CD14-positive monocyte (primary cell): ENCODE results near the gene DHCR7. TPM values are rescaled to one million over a fixed set of nuclear protein-coding genes. Genes with fewer than 3 reads are reported as not detected.

ENCODE experiments used
- DNase-seq, 3 donors: peaks; one replicate each; pipeline ENCODE4 v3.0.0-alpha.2; 2011 to 2022
- H2AFZ ChIP-seq: 2 replicates; pipeline ENCODE4 v1.6.0; 2012; ENCODE audit warnings: mild to moderate bottlenecking, low read depth, low read length, inconsistent platforms; ENCODE audit not compliant: insufficient read depth, poor library complexity, severe bottlenecking
- H3K27ac ChIP-seq, 2 donors: 1 replicate in 1 of 2; 2 replicates in 1 of 2; pipeline ENCODE4 v1.5.1; 2012 to 2013; ENCODE audit warnings: low read length in 2 of 2, control low read depth in 1 of 2, inconsistent platforms in 1 of 2, low read depth in 1 of 2, mild to moderate bottlenecking in 1 of 2
- H3K27me3 ChIP-seq, 2 donors: one replicate each; pipeline versions ENCODE4 v1.6.0 to v1.6.1; 2011 to 2013; ENCODE audit warnings: low read length in 2 of 2; ENCODE audit not compliant: control insufficient read depth in 2 of 2, insufficient read depth in 2 of 2
- H3K36me3 ChIP-seq, 2 donors: replicated peaks in 1 of 2; 1 replicate in 1 of 2; 2 replicates in 1 of 2; pipeline versions ENCODE4 v1.5.1 to v1.6.1; 2012 to 2013; ENCODE audit warnings: low read length in 2 of 2, control low read depth in 1 of 2, inconsistent platforms in 1 of 2, mild to moderate bottlenecking in 1 of 2; ENCODE audit not compliant: insufficient read depth in 2 of 2, control insufficient read depth in 1 of 2
- H3K4me1 ChIP-seq, 2 donors: 1 replicate in 1 of 2; 2 replicates in 1 of 2; pipeline versions ENCODE4 v1.5.1 to v1.6.1; 2012 to 2013; ENCODE audit warnings: low read length in 2 of 2, control low read depth in 1 of 2, inconsistent platforms in 1 of 2, mild to moderate bottlenecking in 1 of 2, moderate library complexity in 1 of 2; ENCODE audit not compliant: insufficient read depth in 2 of 2, control insufficient read depth in 1 of 2
- H3K4me2 ChIP-seq: replicated peaks from 2 replicates; pipeline ENCODE3; 2012; ENCODE audit warnings: low read length, moderate library complexity, mild to moderate bottlenecking; ENCODE audit not compliant: poor library complexity, severe bottlenecking; ENCODE audit errors: extremely low read depth
- H3K4me3 ChIP-seq, 3 experiments: fragments of 200-600 bp in 1 of 3; sonication (generic) in 1 of 3; replicated peaks in 1 of 3; 1 replicate in 2 of 3; 2 replicates in 1 of 3; pipeline ENCODE4 v1.5.1; 2011 to 2013; ENCODE audit warnings: low read length in 3 of 3, mild to moderate bottlenecking in 3 of 3, control low read depth in 2 of 3, low read depth in 2 of 3, inconsistent platforms in 1 of 3, moderate library complexity in 1 of 3
- H3K79me2 ChIP-seq: 2 replicates; pipeline ENCODE4 v1.6.0; 2012; ENCODE audit warnings: mild to moderate bottlenecking, control low read depth, inconsistent platforms, low read length, moderate library complexity; ENCODE audit not compliant: insufficient read depth
- H3K9ac ChIP-seq: 2 replicates; pipeline ENCODE4 v1.6.0; 2017; ENCODE audit warnings: low read length, mild to moderate bottlenecking; ENCODE audit not compliant: insufficient read depth, poor library complexity, severe bottlenecking
- H3K9me3 ChIP-seq, 2 donors: replicated peaks in 1 of 2; 1 replicate in 1 of 2; 2 replicates in 1 of 2; pipeline versions ENCODE4 v1.5.1 to v1.6.1; 2012 to 2013; ENCODE audit warnings: low read length in 2 of 2, control low read depth in 1 of 2; ENCODE audit not compliant: control insufficient read depth in 1 of 2, insufficient read depth in 1 of 2
- H4K20me1 ChIP-seq: 2 replicates; pipeline ENCODE4 v1.6.0; 2012; ENCODE audit warnings: mild to moderate bottlenecking, low read length, control low read depth, moderate library complexity; ENCODE audit not compliant: insufficient read depth
- H3K27ac Mint-ChIP-seq, 7 donors: one replicate each; pipeline ENCODE4 v1.8.0; 2020; ENCODE audit warnings: mild to moderate bottlenecking in 7 of 7, mixed read lengths in 7 of 7, moderate library complexity in 6 of 7, inconsistent platforms in 2 of 7
- H3K27me3 Mint-ChIP-seq, 3 donors: one replicate each; pipeline ENCODE4 v1.8.0; 2021 to 2022; ENCODE audit warnings: low read depth in 3 of 3, mild to moderate bottlenecking in 3 of 3, mixed read lengths in 3 of 3, moderate library complexity in 3 of 3, inconsistent platforms in 1 of 3
- H3K36me3 Mint-ChIP-seq, 2 donors: one replicate each; pipeline ENCODE4 v1.8.0; 2020; ENCODE audit warnings: mixed read lengths in 2 of 2, inconsistent platforms in 1 of 2, mild to moderate bottlenecking in 1 of 2
- H3K4me1 Mint-ChIP-seq: one replicate; pipeline ENCODE4 v1.8.0; 2020; ENCODE audit warnings: mild to moderate bottlenecking, mixed read lengths
- H3K4me3 Mint-ChIP-seq, 2 donors: one replicate each; pipeline ENCODE4 v1.8.0; 2020; ENCODE audit warnings: mild to moderate bottlenecking in 2 of 2, mixed read lengths in 2 of 2, moderate library complexity in 1 of 2
- H3K9me3 Mint-ChIP-seq, 7 donors: one replicate each; pipeline ENCODE4 v1.8.0; 2020 to 2022; ENCODE audit warnings: mixed read lengths in 7 of 7, mild to moderate bottlenecking in 6 of 7, moderate library complexity in 6 of 7, inconsistent platforms in 2 of 7
- WGBS: methylation state at CpG from one replicate; pipeline ENCODE4 v1.1.5; 2013; ENCODE audit warnings: missing lambda C conversion rate; ENCODE audit not compliant: insufficient coverage; 5-methylcytosine and 5-hydroxymethylcytosine counted together
- intact Hi-C, 2 donors: fragments of 100-400 bp; cut with micrococcal nuclease; formaldehyde crosslinking; loops; one replicate each; pipeline versions ENCODE4 v1.15.0 to v1.15.1; 2023
- polyA plus RNA-seq, 3 donors: library from polyadenylated mRNA; depleted of rRNA in 1 of 3; unstranded in 2 of 3; stranded (reverse) in 1 of 3; fragments of 300-500 nt in 2 of 3; fragments of >200 nt in 1 of 3; fragmentation: Illumina TruSeq in 2 of 3; gene quantifications; 1 replicate in 2 of 3; 2 replicates in 1 of 3; pipeline ENCODE4 v1.2.3, GENCODE V29; 2012 to 2021
- TF ChIP-seq, protein P1 (sequence below): fragments of 200-600 bp; IDR thresholded peaks from one replicate; pipeline ENCODE4 v1.8.0; 2022; ENCODE audit warnings: antibody characterized with exemption, mild to moderate bottlenecking

The DHCR7 gene
- polyA plus RNA-seq, 3 donors = 2.2 to 3.9 (median 2.2) TPM

DNA sequence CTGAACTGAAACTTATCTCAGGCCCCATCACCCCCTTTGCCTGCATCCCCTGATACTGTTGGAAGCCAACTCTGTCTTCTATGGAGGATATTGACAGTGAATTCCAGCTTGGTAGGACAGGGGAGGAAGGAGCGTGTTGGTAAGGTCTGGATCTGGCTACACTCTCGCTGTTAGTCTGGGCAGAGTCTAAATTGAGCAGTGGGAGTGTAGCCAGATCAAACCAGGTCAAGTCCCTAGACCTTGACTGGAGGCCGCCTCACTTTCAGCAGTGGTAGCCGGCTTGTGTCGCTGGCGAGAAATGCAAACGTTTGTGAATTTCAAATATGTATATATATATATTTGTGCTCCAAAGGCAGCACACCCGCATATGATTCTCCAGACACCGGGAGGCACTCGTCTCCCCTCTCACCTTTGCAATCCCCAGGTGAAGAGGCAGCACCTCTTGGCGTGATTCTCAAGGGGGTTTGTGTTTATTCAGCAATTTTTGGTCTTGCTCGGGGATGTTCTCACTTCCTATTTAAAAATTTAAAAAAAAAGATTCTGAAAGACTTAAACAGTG is 26.7 kb downstream of the DHCR7 start:
- Mint-ChIP-seq H3K36me3 (no peaks in the 10 kb centered on the region), H3K27me3 (peaks cover 0 to 13% (median 5%) of the 10 kb centered on the region in 3 donors), H3K4me1 (peaks cover 4% of the 10 kb centered on the region), H3K9me3 (no peaks in the 10 kb centered on the region), H3K27ac (no peak overlapping the region), H3K4me3 (no peak overlapping the region)
- Histone ChIP-seq H3K9ac (no peak overlapping the region), H3K36me3 (no peaks in the 10 kb centered on the region), H3K4me3 (no peak overlapping the region), H3K27me3 (no peaks in the 10 kb centered on the region), H2AFZ (no peak overlapping the region), H3K4me1 (no peaks in the 10 kb centered on the region), H4K20me1 (no peaks in the 10 kb centered on the region), H3K79me2 (no peaks in the 10 kb centered on the region), H3K9me3 (no peaks in the 10 kb centered on the region), H3K4me2 (no peak overlapping the region), H3K27ac (no peak overlapping the region)
- TF ChIP-seq, protein P1, sequence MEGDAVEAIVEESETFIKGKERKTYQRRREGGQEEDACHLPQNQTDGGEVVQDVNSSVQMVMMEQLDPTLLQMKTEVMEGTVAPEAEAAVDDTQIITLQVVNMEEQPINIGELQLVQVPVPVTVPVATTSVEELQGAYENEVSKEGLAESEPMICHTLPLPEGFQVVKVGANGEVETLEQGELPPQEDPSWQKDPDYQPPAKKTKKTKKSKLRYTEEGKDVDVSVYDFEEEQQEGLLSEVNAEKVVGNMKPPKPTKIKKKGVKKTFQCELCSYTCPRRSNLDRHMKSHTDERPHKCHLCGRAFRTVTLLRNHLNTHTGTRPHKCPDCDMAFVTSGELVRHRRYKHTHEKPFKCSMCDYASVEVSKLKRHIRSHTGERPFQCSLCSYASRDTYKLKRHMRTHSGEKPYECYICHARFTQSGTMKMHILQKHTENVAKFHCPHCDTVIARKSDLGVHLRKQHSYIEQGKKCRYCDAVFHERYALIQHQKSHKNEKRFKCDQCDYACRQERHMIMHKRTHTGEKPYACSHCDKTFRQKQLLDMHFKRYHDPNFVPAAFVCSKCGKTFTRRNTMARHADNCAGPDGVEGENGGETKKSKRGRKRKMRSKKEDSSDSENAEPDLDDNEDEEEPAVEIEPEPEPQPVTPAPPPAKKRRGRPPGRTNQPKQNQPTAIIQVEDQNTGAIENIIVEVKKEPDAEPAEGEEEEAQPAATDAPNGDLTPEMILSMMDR = no peak
- DNase-seq = no peak
- intact Hi-C loops = no loop called here
- WGBS = 100% methylated on average over 2 of the region's 12 CpGs

DNA sequence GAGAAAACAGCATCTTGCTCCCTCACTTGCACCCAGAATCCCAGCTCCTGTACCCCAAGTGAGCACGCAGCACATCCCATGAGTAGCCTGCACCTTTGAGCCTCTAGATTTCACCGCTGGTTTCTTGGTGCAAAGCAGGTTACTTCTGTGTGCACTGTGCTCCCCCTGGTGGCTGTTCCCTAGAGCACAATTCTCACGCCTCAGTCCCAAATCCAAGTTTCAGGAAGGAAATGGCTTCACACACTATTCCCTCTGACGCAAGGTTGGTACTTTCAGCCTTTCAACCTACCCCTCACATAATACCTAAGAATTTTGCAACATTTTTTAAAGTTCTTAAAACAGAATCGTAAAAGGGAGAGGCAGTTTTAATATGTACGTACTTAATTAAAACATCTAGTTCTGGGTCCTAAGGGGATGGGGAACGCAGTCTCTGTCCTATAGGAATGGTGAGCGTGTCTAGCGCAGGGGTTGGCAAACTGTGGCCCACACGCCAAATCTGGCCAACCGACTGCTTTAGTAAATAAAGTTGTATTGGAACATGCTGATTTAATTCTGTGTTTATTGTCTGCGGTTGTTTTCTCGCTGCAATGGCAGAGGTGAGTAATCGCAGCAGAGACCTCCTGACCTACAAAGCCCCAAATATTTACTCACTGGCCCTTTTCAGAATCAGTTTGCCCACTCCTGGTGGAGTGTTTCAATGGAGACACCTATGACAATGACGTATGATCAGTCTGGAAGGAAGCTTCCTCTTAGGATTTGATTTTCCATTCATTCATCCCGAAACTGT is 27.5 kb downstream of the DHCR7 start:
- DNase-seq = peak in 2 of 3 donors; percentile 20 to 43
- WGBS = 67% methylated on average over 9 of the region's 16 CpGs

More for the DNA sequence above, 27.5 kb downstream of the DHCR7 start:
- no peak overlapping the region for H3K4me3 ChIP-seq
- H3K9ac ChIP-seq = no peak overlapping the region
- Mint-ChIP-seq H3K9me3 (no peaks in the 10 kb centered on the region), H3K36me3 (no peaks in the 10 kb centered on the region), H3K27ac (no peak overlapping the region), H3K4me3 (no peak overlapping the region), H3K4me1 (peaks cover 4% of the 10 kb centered on the region), H3K27me3 (peaks cover 0 to 13% (median 7%) of the 10 kb centered on the region in 3 donors)
- no peak overlapping the region for H3K4me2 ChIP-seq
- H3K27me3 ChIP-seq = no peaks in the 10 kb centered on the region
- TF ChIP-seq, protein P1 = peak; percentile 73
- no peaks in the 10 kb centered on the region for H3K36me3 ChIP-seq
- intact Hi-C loops = no loop called here
- no peaks in the 10 kb centered on the region for H4K20me1 ChIP-seq
- no peak overlapping the region for H2AFZ ChIP-seq
- no peaks in the 10 kb centered on the region for H3K4me1 ChIP-seq
- no peak overlapping the region for H3K27ac ChIP-seq
- no peaks in the 10 kb centered on the region for H3K79me2 ChIP-seq
- H3K9me3 ChIP-seq = no peaks in the 10 kb centered on the region
